CD4-positive, alpha-beta T cell treated with Interferon alpha-2 for 1 hour (primary cell): Measurements from ENCODE around the gene NACAD.
"Not testable (repeated sequence)": the region's sequence is repeated elsewhere in the genome, so short reads cannot be mapped to it uniquely, and the experiment has no call there.

Experiments used
- DNase-seq, 2 donors: peaks; one replicate each; pipeline ENCODE4 v3.0.0-alpha.2; 2020 to 2022

Gene NACAD

GRCh38 chr7:45053401-45053800, 35.4 kb downstream of the NACAD start:
- no peak for DNase-seq

- no peak for DNase-seq
These were observed 36.8 kb downstream of the NACAD start for GRCh38 chr7:45052011-45052410.

- no peak for DNase-seq
These were observed 38.6 kb downstream of the NACAD start for GRCh38 chr7:45050198-45050597.

- no peak for DNase-seq
These were observed 40.0 kb downstream of the NACAD start for GRCh38 chr7:45048748-45049147.

GRCh38 chr7:45044338-45044737, 44.4 kb downstream of the NACAD start:
- DNase-seq, result no peak

- DNase-seq, result no peak
These were observed 49.7 kb downstream of the NACAD start for GRCh38 chr7:45039106-45039505.

- no peak for DNase-seq
These were observed 50.9 kb downstream of the NACAD start for GRCh38 chr7:45037876-45038275.

- DNase-seq, result no peak
These were observed 52.0 kb downstream of the NACAD start for GRCh38 chr7:45036796-45037195.

- DNase-seq, result no peak
These were observed 52.5 kb downstream of the NACAD start for GRCh38 chr7:45036317-45036716.

GRCh38 chr7:45035893-45036292, 52.9 kb downstream of the NACAD start:
- no peak for DNase-seq

- DNase-seq, result no peak
These were observed 53.4 kb downstream of the NACAD start for GRCh38 chr7:45035371-45035770.

GRCh38 chr7:45034710-45035109, 54.1 kb downstream of the NACAD start:
- not testable (repeated sequence) for DNase-seq

GRCh38 chr7:45033931-45034290, 54.9 kb downstream of the NACAD start:
- DNase-seq, result no peak

GRCh38 chr7:45033261-45033930, 55.4 kb downstream of the NACAD start:
- peak in 1 of 2 donors; percentile 22 for DNase-seq

GRCh38 chr7:45032421-45032820, 56.3 kb downstream of the NACAD start:
- no peak for DNase-seq

- no peak for DNase-seq
These were observed 56.9 kb downstream of the NACAD start for GRCh38 chr7:45031829-45032228.
